SK-N-MC (cell line): ENCODE results near the gene SBNO2.

Experiments used
- EZH2 ChIP-seq: fragments of 200-600 bp; sonication (generic); IDR thresholded peaks from one replicate; pipeline ENCODE4 v1.6.1; 2017; ENCODE audit warnings: antibody characterized with exemption
- POLR2AphosphoS5 ChIP-seq: IDR thresholded peaks from 2 replicates; pipeline ENCODE4 v1.6.1; 2012; ENCODE audit warnings: mild to moderate bottlenecking, low read depth, low read length, borderline replicate concordance

GRCh38 chr19:1061987-1062386 lies 112.1 kb downstream of the SBNO2 start:
- TF ChIP-seq POLR2AphosphoS5 = no peak
- TF ChIP-seq EZH2 = no peak
